T-helper 2 cell (primary cell): ENCODE measurements around the gene TEAD1.

Experiments
- DNase-seq, 5 experiments: peaks; one replicate each; pipeline versions ENCODE4 v3.0.0 to v3.0.0-alpha.2; 2012 to 2022

TEAD1 gene

DNA sequence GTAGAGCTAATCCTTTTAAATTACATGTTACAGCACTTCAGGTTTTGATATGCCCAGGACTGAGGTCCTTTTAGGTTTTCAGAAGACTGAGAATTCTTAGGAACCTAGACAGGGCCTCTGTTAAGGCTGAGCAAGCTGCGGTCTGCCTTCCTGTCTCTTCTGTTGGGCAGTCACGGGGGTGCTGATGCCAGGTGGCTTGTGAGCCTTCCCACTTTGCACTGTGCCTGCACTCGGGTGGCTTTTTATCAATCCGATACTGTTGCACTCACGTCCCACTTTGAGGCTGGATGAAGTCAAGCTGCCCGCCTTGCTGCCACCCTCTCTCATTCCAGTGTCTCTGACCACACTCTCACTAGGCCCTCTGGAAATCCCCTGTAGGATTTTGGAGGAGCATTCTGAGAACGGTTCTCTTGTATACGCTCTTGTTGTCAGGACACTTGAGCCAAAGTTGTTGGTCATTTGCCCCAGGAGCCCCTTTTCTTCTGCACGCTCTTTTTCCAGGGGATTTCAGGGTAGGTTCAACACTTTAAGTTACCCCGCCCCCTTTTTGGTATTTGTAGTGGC is 141.8 kb downstream of the TEAD1 start:
- peak in 1 of 5 experiments; percentile 35 for DNase-seq

DNA sequence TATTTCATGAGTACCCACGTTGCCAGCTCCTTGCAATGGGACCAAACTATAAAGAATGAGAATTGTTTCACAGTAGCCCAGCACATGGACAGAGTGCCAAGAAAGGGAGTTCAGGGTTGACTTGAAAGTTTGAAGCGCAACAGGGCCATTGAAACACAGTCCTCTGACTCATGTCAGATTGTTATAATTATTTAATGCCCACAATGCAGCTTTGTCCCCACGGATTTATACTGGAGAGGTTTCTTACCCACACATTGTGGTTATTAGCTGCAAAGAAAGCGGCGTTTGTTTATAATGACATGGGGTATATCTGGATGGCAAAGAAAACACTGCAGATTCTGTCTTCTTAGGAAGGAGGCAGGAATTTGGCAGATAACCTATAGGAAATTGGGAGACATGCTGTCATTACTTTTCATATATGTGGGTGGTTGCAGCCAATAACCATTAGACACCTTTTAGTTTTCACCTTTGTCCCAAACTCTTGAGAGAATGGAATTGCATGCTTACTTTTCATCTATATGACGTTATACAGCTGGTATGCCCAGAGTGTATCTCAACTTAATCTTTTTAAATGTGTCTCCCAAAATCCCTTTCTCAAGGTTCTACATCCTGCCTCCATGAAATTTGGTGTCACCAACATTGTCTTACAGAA is 143.6 kb downstream of the TEAD1 start:
- no peak for DNase-seq

DNA sequence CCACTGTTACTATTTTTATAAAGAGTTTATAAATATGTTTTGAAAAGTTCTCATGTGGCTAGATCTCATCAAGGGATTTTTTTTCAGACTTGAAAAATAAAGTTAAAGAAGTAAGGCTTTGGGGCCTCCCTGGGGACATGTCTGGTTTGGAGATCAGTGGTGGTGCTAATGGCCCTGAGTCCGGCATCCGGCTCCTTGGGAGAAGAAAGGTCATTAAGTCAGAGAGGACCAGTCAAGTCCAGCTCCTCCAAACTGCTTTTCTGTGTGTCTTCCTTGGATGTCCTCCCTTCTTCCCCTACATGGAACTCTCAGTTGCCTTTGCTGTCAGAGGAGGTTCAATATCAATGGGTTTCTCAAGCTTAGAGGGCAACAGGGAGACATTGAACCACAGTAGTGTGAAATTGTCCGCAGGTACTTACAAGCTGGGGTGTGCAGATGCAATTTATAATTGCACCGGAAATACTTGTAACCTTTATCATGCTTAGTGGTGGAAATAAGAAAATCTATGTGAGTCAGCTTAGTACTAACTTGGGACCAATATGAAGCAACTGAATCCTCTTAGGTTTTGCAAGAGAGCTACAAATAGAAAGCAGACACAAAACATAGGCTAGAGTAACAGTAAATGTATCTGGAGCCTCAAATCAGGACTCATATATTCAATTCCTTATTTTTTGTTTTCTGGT is 144.3 kb downstream of the TEAD1 start:
- peak in 1 of 5 experiments; percentile 47 for DNase-seq

DNA sequence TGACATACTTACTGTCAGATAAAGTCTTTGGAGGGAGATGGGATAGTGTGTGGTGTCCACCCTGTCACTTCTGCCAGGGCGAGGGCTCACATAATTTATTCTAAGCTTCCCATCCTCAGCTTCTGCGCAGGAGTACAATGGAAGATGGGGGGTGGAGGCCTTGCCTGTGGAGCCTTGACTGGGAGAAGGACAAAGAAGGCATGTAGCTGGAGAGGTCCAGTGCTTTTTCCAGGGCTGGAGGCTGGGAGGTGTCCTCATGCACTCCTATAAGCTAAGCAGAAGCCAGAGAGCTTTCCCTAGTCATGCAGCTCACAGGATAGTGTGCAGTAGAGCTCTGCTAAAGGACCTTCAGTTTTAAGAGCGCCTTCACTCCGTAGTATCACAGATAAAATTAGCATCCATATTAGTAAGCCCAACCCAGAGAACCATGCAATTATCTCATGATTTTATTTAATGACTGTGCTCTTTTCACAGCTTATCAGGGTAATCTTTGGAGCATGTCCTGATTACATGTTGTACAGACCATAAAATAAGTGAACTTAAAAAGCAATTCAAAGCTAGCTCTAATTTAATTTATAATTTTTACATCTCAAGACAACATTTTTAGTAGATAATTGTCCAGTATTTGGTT is 148.3 kb downstream of the TEAD1 start:
- no peak for DNase-seq

DNA sequence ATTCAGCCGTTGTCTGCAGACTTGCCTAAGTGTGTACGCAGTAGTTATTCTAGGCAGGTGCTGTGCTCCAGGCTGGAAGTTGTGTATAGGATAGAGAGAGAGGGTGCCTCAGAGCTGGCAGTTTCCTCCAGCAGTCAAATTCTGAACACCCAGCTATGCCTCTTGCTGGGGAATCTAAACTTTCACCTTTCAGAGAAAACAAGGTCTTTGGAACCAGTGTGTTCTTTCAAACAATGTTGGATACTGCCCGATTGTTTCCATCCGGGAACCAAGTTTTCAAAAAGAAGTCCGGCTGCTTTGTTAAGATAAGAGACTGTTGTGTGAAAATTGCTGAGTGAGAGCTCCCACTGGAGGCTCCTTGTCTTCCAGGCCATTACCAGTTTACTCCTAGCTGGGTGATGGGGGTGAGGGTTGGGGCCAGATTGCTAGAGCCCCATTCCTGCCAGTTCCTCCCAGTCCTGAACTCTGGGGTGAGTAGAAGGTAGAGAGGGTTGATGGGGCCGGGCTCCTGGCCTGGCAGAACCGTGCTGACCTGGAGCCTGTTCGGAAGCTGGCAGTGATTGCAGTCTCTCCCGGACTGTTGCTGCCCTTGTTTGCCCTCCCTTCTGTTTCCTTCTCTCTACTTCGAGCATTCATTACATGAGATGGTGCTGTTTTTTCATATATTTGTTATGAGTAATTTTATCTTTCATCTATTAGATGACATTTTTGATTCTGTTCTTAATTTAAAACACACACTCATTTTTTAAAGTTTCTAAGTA is 150.2 kb downstream of the TEAD1 start:
- no peak for DNase-seq

DNA sequence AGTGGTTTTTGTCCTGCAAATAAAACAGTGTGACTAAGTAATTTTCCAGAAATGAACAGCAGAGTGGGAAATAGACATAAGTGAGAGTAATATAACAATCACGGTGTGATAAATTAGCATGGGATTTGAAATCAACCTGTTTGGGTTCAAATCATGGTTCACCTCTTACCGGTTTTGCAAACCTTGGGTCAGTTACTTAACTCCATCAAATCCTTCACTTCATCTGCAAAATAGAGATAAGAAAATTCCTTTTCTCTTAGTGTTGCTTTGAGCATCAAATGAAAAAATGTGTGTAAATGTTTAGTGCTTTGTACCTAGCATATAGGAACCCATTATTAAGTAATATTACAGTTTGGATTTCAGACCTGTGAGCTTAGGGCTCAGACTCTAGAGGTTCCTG is 152.2 kb downstream of the TEAD1 start:
- no peak for DNase-seq

DNA sequence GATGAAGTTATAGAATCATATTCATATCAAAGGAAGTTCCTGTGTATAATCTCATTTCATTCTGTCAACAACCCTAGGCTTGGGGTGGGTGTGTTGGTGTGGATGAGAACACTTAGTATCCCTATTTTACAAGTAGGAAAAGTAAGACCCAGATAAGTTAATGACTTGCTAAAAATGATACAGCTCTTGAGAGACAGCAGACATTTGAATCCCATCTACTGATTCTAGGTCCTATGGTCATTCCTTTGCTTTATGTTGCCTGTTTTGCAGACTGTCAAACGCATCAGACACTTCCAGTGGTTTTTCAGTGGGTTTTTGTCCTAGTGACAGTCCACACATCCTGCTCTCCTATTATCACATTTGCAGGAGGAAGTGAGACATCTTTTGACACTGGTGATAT is 153.1 kb downstream of the TEAD1 start:
- DNase-seq = no peak

DNA sequence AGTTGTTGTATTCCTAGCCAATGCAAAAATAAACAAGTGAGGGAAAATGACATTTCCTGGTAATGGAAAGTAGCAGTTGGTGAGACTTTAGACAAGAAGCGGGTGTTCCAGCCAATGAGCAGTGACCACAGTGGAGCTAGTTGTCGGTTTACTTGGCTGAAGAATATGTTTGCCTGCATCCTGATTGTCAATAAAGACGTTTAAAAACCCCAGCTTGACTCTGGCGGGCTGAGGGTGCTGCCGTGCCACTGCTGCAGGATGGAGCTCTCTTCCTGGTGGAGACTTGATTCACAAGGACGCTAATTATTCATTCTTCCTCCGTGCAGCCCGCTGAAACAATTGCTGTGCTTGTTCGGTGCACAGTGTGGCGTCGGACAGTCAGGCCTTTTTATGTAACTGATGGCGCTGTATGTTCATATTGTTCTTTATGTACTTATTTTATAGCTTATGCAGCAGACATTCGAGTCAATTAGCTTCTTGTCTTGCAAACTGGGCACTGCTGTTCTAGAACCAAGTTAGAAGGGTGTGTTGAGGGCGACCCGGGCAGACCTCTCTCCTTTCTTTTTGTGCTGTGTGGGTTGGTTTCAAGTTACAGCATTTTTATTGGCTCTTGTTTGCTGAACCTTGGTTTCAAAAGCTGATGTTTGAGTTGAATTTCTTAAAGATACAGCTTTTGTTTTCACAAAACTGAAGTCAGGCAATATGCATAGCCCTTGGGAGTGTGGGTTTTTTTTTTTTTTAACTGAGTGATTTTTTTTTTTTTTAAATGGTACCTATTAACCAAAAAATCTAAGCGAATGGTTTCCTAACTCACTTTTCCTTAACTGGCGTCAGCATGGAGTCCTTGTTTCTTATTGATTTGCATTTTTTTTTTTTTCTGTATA is 153.9 kb downstream of the TEAD1 start:
- DNase-seq = peak in 1 of 5 experiments; percentile 58

DNA sequence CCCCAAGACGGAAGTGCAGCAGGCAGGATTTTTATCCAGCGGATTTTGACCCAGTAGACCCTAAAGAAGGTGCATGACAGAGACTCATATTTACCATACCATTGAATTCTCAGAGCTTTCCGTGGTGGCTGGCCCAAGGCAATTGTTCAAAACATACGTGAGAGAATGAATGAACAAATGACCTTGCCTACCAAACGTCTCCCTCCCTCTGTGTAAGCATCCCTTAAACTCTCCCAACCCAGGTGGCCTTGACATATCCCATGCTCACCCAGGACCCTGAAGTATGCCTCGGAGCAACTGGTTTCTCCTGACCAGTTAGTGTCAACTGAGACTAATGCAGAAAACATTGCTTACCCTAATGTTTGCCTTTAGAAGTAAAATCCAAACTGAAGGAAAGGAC is 154.9 kb downstream of the TEAD1 start:
- no peak for DNase-seq

DNA sequence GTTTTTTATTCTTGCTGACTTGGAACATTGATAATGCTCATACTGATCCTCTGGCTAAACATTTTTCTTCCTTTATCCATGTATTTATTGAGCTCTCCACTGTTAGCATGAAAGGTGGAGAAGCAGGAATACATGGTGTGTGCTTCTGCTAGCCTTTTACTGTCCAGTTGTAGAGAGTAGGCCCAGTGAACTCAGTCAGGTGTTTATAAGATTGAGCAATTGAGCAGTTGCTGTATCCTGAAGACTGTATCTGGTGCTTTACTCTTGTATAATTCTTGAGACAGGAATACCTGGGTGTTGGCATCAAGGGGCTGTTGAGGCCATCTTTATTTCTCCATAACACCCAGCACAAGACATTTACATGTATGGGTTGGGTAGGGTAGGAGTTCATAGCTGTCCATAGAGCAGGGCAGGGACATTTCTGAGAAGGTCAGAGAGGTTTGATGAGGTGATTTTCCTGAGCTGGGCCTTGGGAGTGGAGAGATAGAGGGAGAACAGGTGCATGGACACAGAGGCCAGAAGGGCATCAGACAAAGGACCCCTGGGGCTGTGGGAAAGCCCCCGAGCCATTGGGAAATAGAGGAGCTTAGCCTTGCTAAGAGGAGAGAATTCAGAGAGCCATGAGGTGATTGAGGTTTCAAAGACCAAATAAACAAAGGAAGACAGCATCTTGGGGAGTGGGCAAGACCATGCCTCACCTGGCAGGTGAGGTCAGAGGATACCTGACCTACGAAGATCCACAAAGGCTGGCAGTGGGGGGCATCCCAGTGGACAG is 155.5 kb downstream of the TEAD1 start:
- no peak for DNase-seq

DNA sequence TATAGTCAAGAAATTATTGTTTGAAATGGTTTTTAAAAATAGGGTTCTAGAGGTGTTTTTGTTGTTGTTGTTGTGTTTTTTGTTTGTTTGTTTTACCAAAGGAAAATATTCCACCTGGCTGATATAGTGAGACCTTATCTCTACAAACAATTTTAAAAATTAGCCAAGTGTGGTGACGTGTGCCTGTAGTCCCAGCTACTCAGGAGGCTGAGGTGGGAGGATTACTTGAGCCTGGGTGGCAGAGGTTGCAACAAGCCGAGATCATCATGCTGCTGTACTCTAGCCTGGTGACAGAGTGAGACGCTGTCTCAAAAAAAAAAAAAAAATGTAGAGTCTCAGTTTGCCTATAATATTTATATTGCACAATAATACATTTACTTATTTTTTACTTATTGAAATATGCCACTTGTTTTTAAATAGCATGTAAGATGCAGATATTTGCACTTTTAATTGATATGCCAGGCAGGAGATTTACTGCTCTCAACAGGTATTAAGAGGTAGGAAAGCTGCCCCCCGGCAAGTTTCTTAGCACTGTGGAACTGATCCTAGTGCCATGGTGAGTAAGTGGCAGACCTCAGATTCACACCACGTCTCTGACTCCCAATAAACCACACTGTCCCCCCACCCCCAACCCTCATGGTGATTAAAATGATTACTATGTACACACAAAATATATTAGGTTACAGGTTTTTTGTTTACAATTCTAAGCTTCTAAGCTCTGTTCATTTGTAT is 157.4 kb downstream of the TEAD1 start:
- DNase-seq = no peak

DNA sequence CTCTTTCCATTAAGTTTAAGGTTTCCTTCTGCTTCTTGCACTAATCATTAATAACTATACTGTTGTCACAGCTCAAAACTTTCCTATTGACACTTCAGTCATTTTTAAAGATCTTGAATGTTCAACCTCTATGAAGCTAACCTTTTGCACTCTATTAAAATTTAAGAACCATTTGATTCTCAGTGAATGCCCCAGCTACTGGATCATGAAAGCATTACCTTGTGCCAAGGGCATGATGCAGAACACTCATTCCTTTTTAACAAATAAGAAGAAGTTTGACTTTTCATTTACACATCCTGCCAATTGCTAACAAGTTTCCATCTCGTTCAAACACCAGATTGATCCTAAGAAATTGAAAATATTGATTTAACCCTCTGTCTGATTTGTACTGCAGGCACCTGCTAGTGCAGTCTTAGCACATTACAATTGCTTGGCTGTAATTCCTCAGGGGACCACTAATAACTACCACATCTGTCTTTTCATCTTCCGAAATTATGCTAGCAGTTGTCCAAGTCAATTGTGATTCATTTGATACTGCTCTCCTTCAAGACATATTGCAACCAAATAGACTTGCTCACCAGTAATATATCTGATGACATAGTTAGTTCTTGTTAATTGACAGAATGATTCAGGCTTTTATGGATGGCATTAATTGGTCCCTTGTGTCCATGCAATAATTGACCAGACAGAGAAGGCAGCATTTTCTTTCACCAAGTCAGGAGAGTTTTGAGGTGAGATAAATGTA is 158.4 kb downstream of the TEAD1 start:
- DNase-seq = no peak

DNA sequence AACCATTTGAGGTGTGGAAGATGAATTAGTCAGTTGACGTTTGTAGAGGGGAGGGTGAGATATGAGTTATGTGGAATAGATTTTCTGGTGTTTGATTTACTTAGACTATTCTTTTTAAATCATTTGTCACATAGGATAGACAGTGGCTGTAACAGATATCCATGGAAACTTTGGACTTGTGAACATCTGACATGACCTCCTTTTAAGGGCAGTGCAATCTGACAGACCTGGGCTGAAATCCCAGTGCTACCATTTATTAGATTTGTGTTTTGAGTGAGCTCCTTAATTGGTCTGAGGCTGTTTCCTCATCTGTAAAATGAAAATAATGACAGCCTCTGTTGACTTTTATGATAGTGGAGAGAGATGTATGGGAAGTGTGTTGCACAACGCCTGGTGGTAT is 159.9 kb downstream of the TEAD1 start:
- DNase-seq = no peak

DNA sequence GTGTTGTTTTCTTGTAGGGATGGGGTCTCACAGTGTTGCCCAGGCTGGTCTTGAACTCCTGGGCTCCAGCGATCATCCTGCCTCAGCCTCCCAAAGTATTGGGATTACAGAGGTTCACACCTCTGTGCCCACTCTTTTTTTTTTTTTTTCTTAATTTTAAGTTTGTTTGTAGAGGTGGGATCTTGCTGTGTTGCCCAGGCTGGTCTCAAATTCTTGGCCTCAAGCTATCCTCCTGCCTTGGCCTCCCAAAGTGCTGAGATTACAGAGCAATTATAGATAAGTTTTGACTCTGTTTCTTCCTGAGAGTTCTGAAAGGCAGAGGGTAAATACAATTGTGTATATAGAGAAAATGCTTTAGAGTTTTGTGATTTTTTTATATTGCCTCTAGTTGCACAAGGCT is 160.4 kb downstream of the TEAD1 start:
- DNase-seq = no peak

DNA sequence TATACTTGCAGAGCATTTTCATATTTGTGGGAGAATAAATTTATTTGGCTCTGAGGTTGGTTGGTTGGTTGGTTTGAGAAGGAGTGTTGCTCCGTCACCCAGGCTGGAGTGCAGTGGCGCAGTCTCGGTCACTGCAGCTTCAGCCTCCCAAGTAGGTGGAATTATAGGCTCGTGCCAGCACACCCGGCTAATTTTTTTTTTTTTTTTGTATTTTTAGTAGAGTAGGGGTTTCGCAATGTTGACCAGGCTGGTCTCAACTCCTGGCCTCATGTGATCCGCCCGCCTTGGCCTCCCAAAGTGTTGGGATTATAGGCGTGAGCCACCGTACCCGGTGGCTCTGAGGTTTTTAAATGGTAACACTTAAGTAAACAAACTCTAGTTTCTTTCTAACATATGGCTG is 161.1 kb downstream of the TEAD1 start:
- no peak for DNase-seq

DNA sequence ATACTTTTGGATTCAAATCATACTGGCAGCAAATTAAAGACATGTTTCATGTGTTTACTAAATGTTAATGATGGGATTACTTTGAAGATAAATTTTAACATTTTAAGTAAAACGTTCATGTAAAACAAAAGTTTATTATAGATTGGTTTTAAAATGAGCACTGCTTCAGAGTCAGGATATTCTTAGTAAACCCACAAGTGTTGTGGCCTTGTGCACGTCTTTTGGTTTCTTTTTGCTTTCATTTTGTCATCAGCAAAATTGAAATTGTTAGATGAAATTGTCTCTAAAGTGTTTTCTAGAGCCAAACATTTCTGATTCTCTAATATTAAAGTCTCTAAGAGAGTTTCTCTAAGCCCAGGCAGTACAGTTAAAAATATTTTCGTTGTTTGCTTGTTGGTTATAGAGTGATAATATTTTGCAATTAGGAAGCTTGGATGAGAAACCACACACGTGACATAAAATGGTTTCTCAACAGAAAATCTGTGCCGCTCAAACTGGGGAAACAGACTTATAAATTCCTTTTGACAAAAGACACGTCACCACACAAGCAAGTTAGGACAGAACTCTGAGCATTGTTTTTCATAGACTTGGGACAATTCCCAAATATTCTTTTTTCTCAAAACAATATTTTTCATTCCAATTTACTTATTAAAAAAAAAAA is 164.4 kb downstream of the TEAD1 start:
- DNase-seq = peak in 1 of 5 experiments; percentile 55

DNA sequence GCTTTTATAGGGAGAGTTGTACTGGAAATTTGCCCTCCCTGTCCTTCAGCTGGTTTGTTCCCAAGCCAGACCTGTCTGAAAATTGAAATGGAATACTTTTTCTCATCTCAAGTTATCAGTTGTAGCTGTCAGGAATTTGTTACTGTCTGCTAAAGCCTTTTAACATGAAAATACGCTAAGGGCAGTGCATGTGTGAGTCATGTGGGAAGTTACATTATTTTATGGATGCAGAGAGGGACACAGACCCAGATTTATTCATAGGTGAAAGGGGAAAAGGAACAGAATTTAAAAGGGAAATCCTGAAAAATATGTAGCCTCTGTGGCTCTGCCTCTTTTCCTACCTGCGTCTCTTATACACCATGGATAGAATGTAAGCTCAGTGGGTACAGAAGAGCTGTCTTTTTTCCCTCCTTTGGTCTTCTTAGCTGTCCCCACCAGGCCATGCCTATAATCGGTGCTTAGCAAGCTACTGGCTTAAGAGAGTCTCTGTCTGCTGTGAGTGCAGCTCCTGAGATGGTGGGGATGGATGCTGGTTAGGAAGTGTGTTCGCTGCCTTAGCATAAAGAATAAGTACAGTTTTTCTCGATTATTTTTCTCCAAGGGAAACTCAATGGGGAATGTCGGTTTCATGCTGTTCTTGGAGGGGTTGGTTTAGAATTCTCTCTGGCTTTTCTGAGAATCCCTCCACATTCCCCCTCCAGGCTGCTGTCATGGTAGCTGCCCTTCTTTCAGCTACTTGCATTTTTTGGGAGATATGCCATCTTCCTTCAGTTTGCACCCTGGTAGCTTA is 166.8 kb downstream of the TEAD1 start:
- no peak for DNase-seq

DNA sequence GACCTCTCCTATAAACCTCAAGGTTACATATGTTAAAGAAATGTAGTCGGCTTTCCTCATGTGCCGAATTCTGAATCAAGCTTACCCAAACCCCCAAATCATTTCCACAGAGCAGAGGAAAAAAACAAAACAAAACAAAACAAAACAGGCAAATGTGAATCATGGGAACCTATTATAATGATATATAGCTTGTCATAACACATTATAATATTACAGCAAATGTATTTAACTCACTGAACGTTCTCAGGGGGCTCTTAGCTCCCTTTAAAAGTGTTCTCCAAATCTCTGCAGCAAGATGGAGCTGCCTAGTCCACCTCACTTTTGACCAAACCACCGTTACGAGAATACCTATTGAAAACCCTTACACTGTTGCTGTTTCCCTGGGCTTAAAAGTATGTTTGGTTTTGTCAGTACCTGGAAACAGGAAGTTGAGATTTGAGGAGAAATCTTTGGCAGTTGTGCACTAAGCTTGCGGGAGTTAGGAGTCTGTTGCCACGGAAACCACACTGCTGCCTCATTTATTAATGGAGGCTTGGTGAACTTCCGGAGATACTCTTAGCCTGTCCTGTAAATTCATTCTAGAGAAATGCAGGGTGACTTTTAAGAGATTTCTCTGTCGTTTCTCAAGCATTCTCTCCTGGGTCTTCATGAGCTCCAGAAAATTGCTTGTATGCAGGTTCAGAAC is 167.9 kb downstream of the TEAD1 start:
- peak in 1 of 5 experiments; percentile 50 for DNase-seq
